ENCODE data around the gene CD36. TPM values are rescaled to one million over a fixed set of nuclear protein-coding genes. Genes with fewer than 3 reads are reported as not detected.

CD36 gene
- total RNA-seq, 1 experiment from 2014 or later, result 0.28 TPM

DNA sequence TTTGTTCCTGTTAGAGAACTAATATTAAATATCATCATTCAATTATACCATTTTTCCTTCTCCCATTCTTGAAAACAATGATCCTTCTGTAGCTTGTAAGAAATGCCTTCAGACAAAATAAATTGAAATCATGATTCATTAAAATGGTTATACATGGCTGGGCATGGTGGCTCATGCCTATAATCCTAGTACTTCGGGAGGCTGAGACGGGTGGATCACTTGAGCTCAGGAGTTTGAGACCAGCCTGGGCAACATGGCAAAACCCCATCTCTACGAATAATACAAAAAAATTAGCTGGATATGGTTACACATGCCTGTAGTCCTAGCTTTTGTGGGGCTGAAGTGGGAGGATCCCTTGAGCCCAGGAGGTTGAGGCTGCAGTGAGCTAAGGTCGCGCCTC lies 13.0 kb downstream of the CD36 start:
- H2BK120ac ChIP-seq (ENCODE audit: low read depth, low read length, poor library complexity, severe bottlenecking), result no peak overlapping the region
- H3K79me1 ChIP-seq (ENCODE audit: insufficient read depth, low read depth, low read length, poor library complexity, severe bottlenecking), result no peaks in the 10 kb centered on the region
- H4K8ac ChIP-seq (replicated peaks; ENCODE audit: insufficient read length, low read depth, low read length), result no peak overlapping the region
- no peak overlapping the region for H3K9ac ChIP-seq (ENCODE audit: extremely low read depth, insufficient read length, low read length)
- H3K4me1 Mint-ChIP-seq, result no peaks in the 10 kb centered on the region
- no peak overlapping the region for H2AK5ac ChIP-seq (ENCODE audit: insufficient read length, low read length)
- H3K9me3 Mint-ChIP-seq, result no peaks in the 10 kb centered on the region
- no peaks in the 10 kb centered on the region for H3K79me2 ChIP-seq (ENCODE audit: insufficient read depth, low read length)
- H3K4ac ChIP-seq (ENCODE audit: low read depth, low read length), result no peak overlapping the region
- H4K91ac ChIP-seq (ENCODE audit: insufficient read length, low read depth, low read length), result no peak overlapping the region
- no peak for TF ChIP-seq CTCF (conservative IDR thresholded peaks at IDR 0.05)
- no peaks in the 10 kb centered on the region for H3K27me3 Mint-ChIP-seq (ENCODE audit: low read depth)
- H2BK12ac ChIP-seq (ENCODE audit: insufficient read length, low read depth, low read length), result no peak overlapping the region
- H3K4me3 Mint-ChIP-seq, result no peak overlapping the region
- no peak overlapping the region for H4K5ac ChIP-seq (ENCODE audit: insufficient read length, low read depth, low read length)
- no peak overlapping the region for H2BK5ac ChIP-seq (ENCODE audit: insufficient read length, low read length)
- H2BK20ac ChIP-seq (ENCODE audit: low read depth, low read length, poor library complexity, severe bottlenecking), result no peak overlapping the region
- no peak overlapping the region for H3K18ac ChIP-seq (ENCODE audit: insufficient read length, low read depth, low read length)
- H3K4me1 ChIP-seq (ENCODE audit: insufficient read depth, low read length), result no peaks in the 10 kb centered on the region
- no peaks in the 10 kb centered on the region for H4K20me1 ChIP-seq (ENCODE audit: control insufficient read depth, insufficient read depth, insufficient read length)
- H3K23me2 ChIP-seq (ENCODE audit: insufficient read length, low read depth, low read length, poor library complexity, severe bottlenecking), result no peaks in the 10 kb centered on the region
- H2BK15ac ChIP-seq (ENCODE audit: low read depth, low read length), result no peak overlapping the region
- no peaks in the 10 kb centered on the region for H3K27me3 ChIP-seq (ENCODE audit: insufficient read depth, low read length)
- no peak overlapping the region for H3K14ac ChIP-seq (ENCODE audit: insufficient read depth, low read length)
- no peaks in the 10 kb centered on the region for H3K36me3 Mint-ChIP-seq (ENCODE audit: insufficient read depth in 1 of 3, low read depth in 3 of 3)
- H3K27ac Mint-ChIP-seq, result no peak overlapping the region
- H3K4me2 ChIP-seq (ENCODE audit: insufficient read depth, insufficient read length, low read length), result no peak overlapping the region
- no peaks in the 10 kb centered on the region for H3K9me3 ChIP-seq (ENCODE audit: control insufficient read depth, low read depth, low read length)
- no peak overlapping the region for H3K27ac ChIP-seq (ENCODE audit: insufficient read length, low read depth, low read length)
- H3K23ac ChIP-seq (ENCODE audit: insufficient read length, low read depth, low read length), result no peak overlapping the region
- WGBS (ENCODE audit: extremely low coverage, insufficient read length, low lambda C conversion rate), result no CpG with 5 or more reads among the region's 5 CpGs
- no peak overlapping the region for H3K56ac ChIP-seq (ENCODE audit: insufficient read length, low read depth, low read length)
- no peak overlapping the region for H2AFZ ChIP-seq (ENCODE audit: low read length)
- no peak for DNase-seq
- H3T11ph ChIP-seq (ENCODE audit: low read length), result no peak overlapping the region

All from H9 (cell line).